ENCODE data around the gene KLHL35.
"Not testable (repeated sequence)": the region's sequence is repeated elsewhere in the genome, so short reads cannot be mapped to it uniquely, and the experiment has no call there.

Gene KLHL35

GRCh38 chr11:75388386-75389275 is 44.4 kb downstream of the KLHL35 start:
- DNase-seq (ENCODE audit: low spot score), result peak; percentile 82

GRCh38 chr11:75387736-75388294 is 45.2 kb downstream of the KLHL35 start:
- DNase-seq (ENCODE audit: low spot score), result no peak

GRCh38 chr11:75386942-75387630 is 45.9 kb downstream of the KLHL35 start:
- DNase-seq (ENCODE audit: low spot score), result no peak

- DNase-seq (ENCODE audit: low spot score), result peak; percentile 77
Measured at GRCh38 chr11:75384438-75385080, 48.4 kb downstream of the KLHL35 start.

GRCh38 chr11:75383246-75383645 is 49.8 kb downstream of the KLHL35 start:
- DNase-seq (ENCODE audit: low spot score), result no peak

- no peak for DNase-seq (ENCODE audit: low spot score)
Measured at GRCh38 chr11:75380716-75381420, 52.1 kb downstream of the KLHL35 start.

GRCh38 chr11:75380245-75380644 is 52.8 kb downstream of the KLHL35 start:
- no peak for DNase-seq (ENCODE audit: low spot score)

GRCh38 chr11:75378776-75379175 is 54.2 kb downstream of the KLHL35 start:
- not testable (repeated sequence) for DNase-seq (ENCODE audit: low spot score)

GRCh38 chr11:75376175-75376574 is 56.8 kb downstream of the KLHL35 start:
- no peak for DNase-seq (ENCODE audit: low spot score)

GRCh38 chr11:75375626-75376025 is 57.4 kb downstream of the KLHL35 start:
- no peak for DNase-seq (ENCODE audit: low spot score)

GRCh38 chr11:75374646-75375045 is 58.4 kb downstream of the KLHL35 start:
- DNase-seq (ENCODE audit: low spot score), result no peak

GRCh38 chr11:75373201-75373600 is 59.8 kb downstream of the KLHL35 start:
- no peak for DNase-seq (ENCODE audit: low spot score)
